GM12878 (cell line): Measurements from ENCODE around the gene TNP2. TPM values are rescaled to one million over a fixed set of nuclear protein-coding genes. Genes with fewer than 3 reads are reported as not detected.

Experiments
- GATAD2B ChIP-seq: fragments of 450-650 bp; conservative IDR thresholded peaks from 2 replicates; pipeline ENCODE4 v1.6.1; 2017; ENCODE audit warnings: low read depth, mild to moderate bottlenecking, moderate library complexity
- IKZF2 ChIP-seq, 2 experiments: fragments of 450-650 bp; IDR thresholded peaks; 2 replicates each; pipeline ENCODE4 v1.6.1; 2017; ENCODE audit warnings: mild to moderate bottlenecking in 2 of 2, moderate library complexity in 2 of 2
- MTA2 ChIP-seq: fragments of 450-650 bp; IDR thresholded peaks from 2 replicates; pipeline ENCODE4 v1.6.1; 2016; ENCODE audit warnings: low read depth, mild to moderate bottlenecking, moderate library complexity
- MXI1 ChIP-seq: fragments of 150-350 bp; IDR thresholded peaks from 2 replicates; pipeline ENCODE4 v1.6.1; 2011; ENCODE audit warnings: low read depth, mild to moderate bottlenecking, inconsistent platforms, low read length, improper control_type of control experiment
- RAD51 ChIP-seq: fragments of 450-650 bp; IDR thresholded peaks from 2 replicates; pipeline ENCODE4 v1.6.1; 2016; ENCODE audit warnings: moderate library complexity, mild to moderate bottlenecking, inconsistent platforms
- RB1 ChIP-seq: fragments of 450-650 bp; formaldehyde crosslinking; IDR thresholded peaks from 2 replicates; pipeline ENCODE4 v1.6.1; 2017; ENCODE audit warnings: mild to moderate bottlenecking, borderline replicate concordance
- SMC3 ChIP-seq: IDR thresholded peaks from 2 replicates; pipeline ENCODE4 v1.6.1; 2011; ENCODE audit warnings: low read length, improper control_type of control experiment, borderline replicate concordance
- SP1 ChIP-seq: IDR thresholded peaks from one replicate; pipeline ENCODE4 v1.6.1; 2011; ENCODE audit warnings: low read depth, low read length
- polyA plus RNA-seq, 11 experiments: library from polyadenylated mRNA; depleted of rRNA in 4 of 11; unstranded in 6 of 11; stranded (reverse) in 5 of 11; fragments of >200 nt; fragmentation: Nextera tagmentation in 4 of 11; fragmentation: Illumina TruSeq in 1 of 11; extraction: Ambion mirVana in 4 of 11; extraction: Trizol in 1 of 11; gene quantifications; 1 replicate in 1 of 11; 2 replicates in 10 of 11; pipeline versions ENCODE4 v1.2.1 to v1.2.3, GENCODE V29; 2011 to 2016; ENCODE audit warnings: inconsistent platforms in 2 of 11, missing spikeins in 2 of 11, low read depth in 1 of 11
- total RNA-seq, 4 experiments: library from RNA; depleted of rRNA in 3 of 4; stranded (reverse); fragments of >200 nt in 3 of 4; fragmentation: Illumina TruSeq in 1 of 4; extraction: Trizol in 1 of 4; gene quantifications; 2 replicates each; pipeline versions ENCODE4 v1.2.1 to v1.2.3, GENCODE V29; 2013 to 2021
- TF ChIP-seq, protein P1 (sequence below): fragments of 450-650 bp; IDR thresholded peaks from 2 replicates; pipeline ENCODE4 v1.6.1; 2017; ENCODE audit warnings: mild to moderate bottlenecking, moderate library complexity
- TF ChIP-seq, protein P2 (sequence below): IDR thresholded peaks from 2 replicates; pipeline ENCODE4 v1.6.1; 2011; ENCODE audit warnings: low read depth, low read length, improper control_type of control experiment, borderline replicate concordance
- TF ChIP-seq, protein P3 (sequence below): fragments of 450-650 bp; conservative IDR thresholded peaks from 2 replicates; pipeline ENCODE4 v1.6.1; 2017; ENCODE audit warnings: mild to moderate bottlenecking, moderate library complexity
- TF ChIP-seq, protein P4 (sequence below): IDR thresholded peaks from 2 replicates; pipeline ENCODE4 v1.6.1; 2012; ENCODE audit warnings: low read length, inconsistent platforms
- TF ChIP-seq, protein P5 (sequence below): fragments of 450-650 bp; IDR thresholded peaks from 2 replicates; pipeline ENCODE4 v1.6.1; 2017; ENCODE audit warnings: mild to moderate bottlenecking

The TNP2 gene
- total and polyA plus RNA-seq, 10 of the 15 experiments (the other 5 are each of a cell fraction or from before 2014, with no cell fraction given): not detected

DNA sequence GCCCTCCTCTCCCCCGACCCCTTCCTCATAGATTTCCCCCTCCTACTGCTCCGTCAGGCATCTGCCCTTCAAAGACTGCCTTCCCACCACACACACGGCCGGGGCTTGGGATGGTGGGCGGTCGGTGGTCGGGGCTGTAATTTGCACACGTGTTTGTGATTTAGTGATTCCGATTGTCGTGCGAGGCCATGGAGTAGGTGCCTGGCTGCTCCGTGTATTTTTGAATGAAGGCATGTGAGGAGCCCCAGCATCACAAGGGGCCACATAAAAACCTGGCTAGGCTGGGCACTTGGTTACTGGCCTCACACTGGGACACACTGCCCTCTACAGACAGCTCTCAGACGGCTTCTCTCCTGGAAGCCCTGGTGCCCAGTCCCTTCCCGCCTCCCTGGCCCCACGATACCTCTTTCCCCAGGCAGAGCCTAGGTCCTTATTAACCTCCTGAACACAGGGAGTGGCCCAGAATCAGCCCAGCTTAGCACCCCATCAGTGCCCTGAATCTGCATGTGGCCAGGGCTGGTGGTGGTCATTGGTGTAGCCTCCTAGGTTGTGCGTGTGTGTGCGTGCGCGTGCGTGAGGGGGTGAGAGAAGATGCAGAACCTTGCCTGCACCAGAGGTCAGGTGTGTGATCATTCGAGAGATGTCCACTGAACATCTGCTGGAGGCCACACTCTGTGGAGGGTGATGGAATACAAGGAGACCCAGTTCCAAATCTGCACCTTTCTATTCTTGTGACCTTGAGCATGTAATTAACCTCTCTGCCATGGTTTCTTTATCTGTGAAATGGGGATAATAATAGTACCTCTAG is 11.8 kb downstream of the TNP2 start (continued):
- TF ChIP-seq, protein P1, sequence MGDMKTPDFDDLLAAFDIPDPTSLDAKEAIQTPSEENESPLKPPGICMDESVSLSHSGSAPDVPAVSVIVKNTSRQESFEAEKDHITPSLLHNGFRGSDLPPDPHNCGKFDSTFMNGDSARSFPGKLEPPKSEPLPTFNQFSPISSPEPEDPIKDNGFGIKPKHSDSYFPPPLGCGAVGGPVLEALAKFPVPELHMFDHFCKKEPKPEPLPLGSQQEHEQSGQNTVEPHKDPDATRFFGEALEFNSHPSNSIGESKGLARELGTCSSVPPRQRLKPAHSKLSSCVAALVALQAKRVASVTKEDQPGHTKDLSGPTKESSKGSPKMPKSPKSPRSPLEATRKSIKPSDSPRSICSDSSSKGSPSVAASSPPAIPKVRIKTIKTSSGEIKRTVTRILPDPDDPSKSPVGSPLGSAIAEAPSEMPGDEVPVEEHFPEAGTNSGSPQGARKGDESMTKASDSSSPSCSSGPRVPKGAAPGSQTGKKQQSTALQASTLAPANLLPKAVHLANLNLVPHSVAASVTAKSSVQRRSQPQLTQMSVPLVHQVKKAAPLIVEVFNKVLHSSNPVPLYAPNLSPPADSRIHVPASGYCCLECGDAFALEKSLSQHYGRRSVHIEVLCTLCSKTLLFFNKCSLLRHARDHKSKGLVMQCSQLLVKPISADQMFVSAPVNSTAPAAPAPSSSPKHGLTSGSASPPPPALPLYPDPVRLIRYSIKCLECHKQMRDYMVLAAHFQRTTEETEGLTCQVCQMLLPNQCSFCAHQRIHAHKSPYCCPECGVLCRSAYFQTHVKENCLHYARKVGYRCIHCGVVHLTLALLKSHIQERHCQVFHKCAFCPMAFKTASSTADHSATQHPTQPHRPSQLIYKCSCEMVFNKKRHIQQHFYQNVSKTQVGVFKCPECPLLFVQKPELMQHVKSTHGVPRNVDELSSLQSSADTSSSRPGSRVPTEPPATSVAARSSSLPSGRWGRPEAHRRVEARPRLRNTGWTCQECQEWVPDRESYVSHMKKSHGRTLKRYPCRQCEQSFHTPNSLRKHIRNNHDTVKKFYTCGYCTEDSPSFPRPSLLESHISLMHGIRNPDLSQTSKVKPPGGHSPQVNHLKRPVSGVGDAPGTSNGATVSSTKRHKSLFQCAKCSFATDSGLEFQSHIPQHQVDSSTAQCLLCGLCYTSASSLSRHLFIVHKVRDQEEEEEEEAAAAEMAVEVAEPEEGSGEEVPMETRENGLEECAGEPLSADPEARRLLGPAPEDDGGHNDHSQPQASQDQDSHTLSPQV: 0 out of 2 replicates have a peak, but pooled peaks have one; percentile 61
- no peak for TF ChIP-seq RAD51
- TF ChIP-seq MTA2: peak; percentile 42; the same call in 1 of the 2 replicates
- peak; percentile 55 for TF ChIP-seq SMC3
- TF ChIP-seq GATAD2B: 0 out of 2 replicates have a peak, but pooled peaks have one; percentile 38
- peak; percentile 41; the same call in 1 of the 2 replicates for TF ChIP-seq MXI1
- TF ChIP-seq, protein P2, sequence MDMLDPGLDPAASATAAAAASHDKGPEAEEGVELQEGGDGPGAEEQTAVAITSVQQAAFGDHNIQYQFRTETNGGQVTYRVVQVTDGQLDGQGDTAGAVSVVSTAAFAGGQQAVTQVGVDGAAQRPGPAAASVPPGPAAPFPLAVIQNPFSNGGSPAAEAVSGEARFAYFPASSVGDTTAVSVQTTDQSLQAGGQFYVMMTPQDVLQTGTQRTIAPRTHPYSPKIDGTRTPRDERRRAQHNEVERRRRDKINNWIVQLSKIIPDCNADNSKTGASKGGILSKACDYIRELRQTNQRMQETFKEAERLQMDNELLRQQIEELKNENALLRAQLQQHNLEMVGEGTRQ: no peak
- TF ChIP-seq, protein P3, sequence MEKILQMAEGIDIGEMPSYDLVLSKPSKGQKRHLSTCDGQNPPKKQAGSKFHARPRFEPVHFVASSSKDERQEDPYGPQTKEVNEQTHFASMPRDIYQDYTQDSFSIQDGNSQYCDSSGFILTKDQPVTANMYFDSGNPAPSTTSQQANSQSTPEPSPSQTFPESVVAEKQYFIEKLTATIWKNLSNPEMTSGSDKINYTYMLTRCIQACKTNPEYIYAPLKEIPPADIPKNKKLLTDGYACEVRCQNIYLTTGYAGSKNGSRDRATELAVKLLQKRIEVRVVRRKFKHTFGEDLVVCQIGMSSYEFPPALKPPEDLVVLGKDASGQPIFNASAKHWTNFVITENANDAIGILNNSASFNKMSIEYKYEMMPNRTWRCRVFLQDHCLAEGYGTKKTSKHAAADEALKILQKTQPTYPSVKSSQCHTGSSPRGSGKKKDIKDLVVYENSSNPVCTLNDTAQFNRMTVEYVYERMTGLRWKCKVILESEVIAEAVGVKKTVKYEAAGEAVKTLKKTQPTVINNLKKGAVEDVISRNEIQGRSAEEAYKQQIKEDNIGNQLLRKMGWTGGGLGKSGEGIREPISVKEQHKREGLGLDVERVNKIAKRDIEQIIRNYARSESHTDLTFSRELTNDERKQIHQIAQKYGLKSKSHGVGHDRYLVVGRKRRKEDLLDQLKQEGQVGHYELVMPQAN: no peak
- TF ChIP-seq, protein P4, sequence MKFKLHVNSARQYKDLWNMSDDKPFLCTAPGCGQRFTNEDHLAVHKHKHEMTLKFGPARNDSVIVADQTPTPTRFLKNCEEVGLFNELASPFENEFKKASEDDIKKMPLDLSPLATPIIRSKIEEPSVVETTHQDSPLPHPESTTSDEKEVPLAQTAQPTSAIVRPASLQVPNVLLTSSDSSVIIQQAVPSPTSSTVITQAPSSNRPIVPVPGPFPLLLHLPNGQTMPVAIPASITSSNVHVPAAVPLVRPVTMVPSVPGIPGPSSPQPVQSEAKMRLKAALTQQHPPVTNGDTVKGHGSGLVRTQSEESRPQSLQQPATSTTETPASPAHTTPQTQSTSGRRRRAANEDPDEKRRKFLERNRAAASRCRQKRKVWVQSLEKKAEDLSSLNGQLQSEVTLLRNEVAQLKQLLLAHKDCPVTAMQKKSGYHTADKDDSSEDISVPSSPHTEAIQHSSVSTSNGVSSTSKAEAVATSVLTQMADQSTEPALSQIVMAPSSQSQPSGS: no peak
- TF ChIP-seq SP1: no peak
- TF ChIP-seq, protein P5, sequence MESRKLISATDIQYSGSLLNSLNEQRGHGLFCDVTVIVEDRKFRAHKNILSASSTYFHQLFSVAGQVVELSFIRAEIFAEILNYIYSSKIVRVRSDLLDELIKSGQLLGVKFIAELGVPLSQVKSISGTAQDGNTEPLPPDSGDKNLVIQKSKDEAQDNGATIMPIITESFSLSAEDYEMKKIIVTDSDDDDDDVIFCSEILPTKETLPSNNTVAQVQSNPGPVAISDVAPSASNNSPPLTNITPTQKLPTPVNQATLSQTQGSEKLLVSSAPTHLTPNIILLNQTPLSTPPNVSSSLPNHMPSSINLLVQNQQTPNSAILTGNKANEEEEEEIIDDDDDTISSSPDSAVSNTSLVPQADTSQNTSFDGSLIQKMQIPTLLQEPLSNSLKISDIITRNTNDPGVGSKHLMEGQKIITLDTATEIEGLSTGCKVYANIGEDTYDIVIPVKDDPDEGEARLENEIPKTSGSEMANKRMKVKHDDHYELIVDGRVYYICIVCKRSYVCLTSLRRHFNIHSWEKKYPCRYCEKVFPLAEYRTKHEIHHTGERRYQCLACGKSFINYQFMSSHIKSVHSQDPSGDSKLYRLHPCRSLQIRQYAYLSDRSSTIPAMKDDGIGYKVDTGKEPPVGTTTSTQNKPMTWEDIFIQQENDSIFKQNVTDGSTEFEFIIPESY: peak; percentile 89
- TF ChIP-seq IKZF2 (IDR thresholded peaks at IDR 0.05): peak in 1 of 2 experiments; percentile 9; a peak in 2 of 4 replicates
- no peak; the same call in 1 of the 2 replicates for TF ChIP-seq RB1
